ENCODE data around the gene CHMP2B. TPM values are rescaled to one million over a fixed set of nuclear protein-coding genes. Genes with fewer than 3 reads are reported as not detected.

The CHMP2B gene
- total RNA-seq, 1 experiment from 2014 or later: 39.3 TPM

Small RNA genes within 50 kb of the gene (microRNA-seq; reads per million reads assigned to microRNA genes)
- gene MIR4795 (ENCODE audit: borderline microRNAs expressed): not detected

Other genes with a start within 250 kb of the CHMP2B start
- gene VGLL3, start 236.2 kb upstream of the CHMP2B start, total RNA-seq (2021): 19.5 and 19.7 TPM in 2 replicates
- gene POU1F1, start 49.3 kb downstream of the CHMP2B start, total RNA-seq (2021): not detected in 2 replicates